ENCODE data around the gene MS4A6A. TPM values are rescaled to one million over a fixed set of nuclear protein-coding genes. Genes with fewer than 3 reads are reported as not detected.
"Not testable (repeated sequence)": the region's sequence is repeated elsewhere in the genome, so short reads cannot be mapped to it uniquely, and the experiment has no call there.

MS4A6A gene
- total RNA-seq, 1 donor from 2014 or later = 33.4 TPM

DNA sequence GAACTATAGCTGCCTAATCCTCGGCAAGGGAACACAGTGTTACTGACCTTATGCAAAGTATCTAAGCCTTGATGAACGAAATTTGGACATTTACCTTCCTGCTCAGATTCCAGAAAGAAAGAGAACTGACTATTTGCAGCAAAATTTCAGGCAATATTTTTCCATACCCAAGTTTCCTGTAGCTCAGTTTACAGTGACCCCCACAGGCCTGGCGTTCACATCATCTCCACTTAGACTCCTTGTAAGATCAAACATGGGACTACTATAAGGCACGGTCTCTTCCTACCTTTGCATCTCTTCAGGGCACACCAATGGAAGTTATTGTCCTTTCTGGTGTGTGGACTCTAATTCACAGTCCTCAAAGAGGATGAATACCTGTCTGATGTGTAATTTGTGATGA lies 21.1 kb downstream of the MS4A6A start:
- Histone ChIP-seq H3K9me3 (ENCODE audit: control insufficient read depth in 3 of 3, low read length in 3 of 3) (peaks cover 0 to 2% (median 0%) of the 10 kb centered on the region in 3 donors), H3K4me3 (ENCODE audit: low read length in 3 of 3) (no peak overlapping the region), H3K36me3 (ENCODE audit: control insufficient read depth in 3 of 3, insufficient read depth in 3 of 3, low read length in 3 of 3) (no peaks in the 10 kb centered on the region), H3K4me1 (ENCODE audit: control insufficient read depth in 3 of 3, insufficient read depth in 3 of 3, low read length in 3 of 3) (no peaks in the 10 kb centered on the region), H3K9ac (ENCODE audit: low read depth in 1 of 3, low read length in 3 of 3) (no peak overlapping the region), H3K27me3 (ENCODE audit: control insufficient read depth in 3 of 3, insufficient read depth in 3 of 3, low read length in 3 of 3) (no peaks in the 10 kb centered on the region), H3K27ac (ENCODE audit: low read depth, low read length) (no peak overlapping the region)

DNA sequence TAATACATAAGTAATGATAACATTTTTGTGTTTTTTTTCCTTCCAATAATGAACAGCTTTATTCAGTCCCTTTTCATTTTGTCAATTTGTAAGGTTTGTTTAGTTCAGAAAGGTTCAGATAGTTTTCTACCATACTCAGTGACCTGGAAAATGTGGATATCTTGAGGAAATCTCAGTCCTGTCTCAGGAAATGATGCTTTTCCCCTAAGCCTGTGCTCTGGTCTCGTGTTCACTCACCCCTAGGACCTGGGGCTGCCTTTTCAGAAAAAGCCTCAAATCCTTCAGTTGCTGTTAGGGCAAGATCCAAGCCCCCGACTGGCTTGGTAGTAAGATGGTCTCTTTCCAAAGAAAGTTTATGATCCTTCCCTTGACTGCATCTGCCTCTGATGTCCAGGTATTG lies 21.8 kb downstream of the MS4A6A start:
- H3K4me3 ChIP-seq (ENCODE audit: low read length in 3 of 3) = no peak overlapping the region
- H3K9me3 ChIP-seq (ENCODE audit: control insufficient read depth in 3 of 3, low read length in 3 of 3) = peaks cover 0 to 2% (median 0%) of the 10 kb centered on the region in 3 donors
- H3K27me3 ChIP-seq (ENCODE audit: control insufficient read depth in 3 of 3, insufficient read depth in 3 of 3, low read length in 3 of 3) = no peaks in the 10 kb centered on the region
- no peak overlapping the region for H3K27ac ChIP-seq (ENCODE audit: low read depth, low read length)
- H3K36me3 ChIP-seq (ENCODE audit: control insufficient read depth in 3 of 3, insufficient read depth in 3 of 3, low read length in 3 of 3) = no peaks in the 10 kb centered on the region
- H3K9ac ChIP-seq (ENCODE audit: low read depth in 1 of 3, low read length in 3 of 3) = no peak overlapping the region
- H3K4me1 ChIP-seq (ENCODE audit: control insufficient read depth in 3 of 3, insufficient read depth in 3 of 3, low read length in 3 of 3) = no peaks in the 10 kb centered on the region

DNA sequence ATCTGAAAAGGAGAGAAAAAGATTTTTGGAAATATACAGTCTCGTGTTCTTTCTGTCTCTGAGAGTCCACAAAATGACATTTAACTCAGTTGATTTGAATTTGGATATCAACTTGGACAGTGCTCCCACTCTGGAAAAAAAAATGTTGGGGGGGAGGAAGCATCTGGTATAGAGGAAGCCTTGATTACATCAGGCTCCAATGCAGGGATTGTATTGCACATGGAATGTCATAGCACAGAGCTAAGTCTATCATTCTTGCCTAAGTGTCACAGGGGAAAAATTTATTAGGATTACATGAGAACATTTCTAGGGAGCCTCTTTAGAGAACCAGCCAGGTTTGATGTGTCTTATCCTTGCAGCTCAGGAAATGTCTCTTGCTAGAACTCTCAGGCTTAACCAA lies 23.0 kb downstream of the MS4A6A start:
- Histone ChIP-seq H3K4me3 (ENCODE audit: low read length in 3 of 3) (no peak overlapping the region), H3K36me3 (ENCODE audit: control insufficient read depth in 3 of 3, insufficient read depth in 3 of 3, low read length in 3 of 3) (no peaks in the 10 kb centered on the region), H3K27ac (ENCODE audit: low read depth, low read length) (no peak overlapping the region), H3K4me1 (ENCODE audit: control insufficient read depth in 3 of 3, insufficient read depth in 3 of 3, low read length in 3 of 3) (no peaks in the 10 kb centered on the region), H3K9me3 (ENCODE audit: control insufficient read depth in 3 of 3, low read length in 3 of 3) (peaks cover 0 to 2% (median 0%) of the 10 kb centered on the region in 3 donors), H3K9ac (ENCODE audit: low read depth in 1 of 3, low read length in 3 of 3) (no peak overlapping the region), H3K27me3 (ENCODE audit: control insufficient read depth in 3 of 3, insufficient read depth in 3 of 3, low read length in 3 of 3) (no peaks in the 10 kb centered on the region)

DNA sequence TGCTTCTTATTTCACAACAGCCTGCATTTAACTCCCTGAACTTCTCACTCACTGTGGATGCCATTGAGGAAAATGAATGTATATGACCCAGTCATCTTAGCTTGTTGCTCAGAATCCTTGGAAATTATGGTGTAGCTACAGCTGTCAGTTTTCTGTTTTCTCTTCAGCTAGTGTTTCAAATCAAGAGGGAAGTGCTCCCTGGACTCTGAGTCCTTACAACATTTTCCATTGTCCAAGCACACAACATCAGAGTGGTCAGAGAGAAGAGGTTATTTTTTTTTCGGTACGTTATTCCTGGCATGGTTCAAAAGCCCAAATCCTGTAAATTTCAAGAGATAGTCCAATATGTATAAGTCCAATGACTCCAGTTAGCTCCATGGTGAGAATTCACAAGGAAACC lies 23.6 kb downstream of the MS4A6A start:
- Histone ChIP-seq H3K9ac (ENCODE audit: low read depth in 1 of 3, low read length in 3 of 3) (no peak overlapping the region), H3K4me3 (ENCODE audit: low read length in 3 of 3) (no peak overlapping the region), H3K27ac (ENCODE audit: low read depth, low read length) (no peak overlapping the region)

DNA sequence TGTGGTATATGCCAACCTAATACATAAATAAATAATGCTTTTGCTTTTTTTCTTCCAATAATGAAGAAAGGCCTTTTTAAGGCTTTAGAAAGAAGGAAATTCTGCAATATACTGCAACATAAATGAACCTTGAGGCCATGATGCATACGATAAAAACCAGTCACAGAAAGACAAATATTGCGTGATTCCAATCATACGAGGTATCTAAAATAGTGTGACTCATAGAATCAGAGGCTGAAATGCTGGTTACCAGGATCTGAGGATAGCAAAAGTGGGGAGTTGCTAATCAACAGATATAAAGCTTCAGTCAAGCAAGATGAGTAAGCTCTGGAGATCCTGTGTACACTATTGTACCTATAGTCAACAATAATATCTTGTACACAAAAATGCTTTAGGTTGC lies 24.2 kb downstream of the MS4A6A start:
- Histone ChIP-seq H3K36me3 (ENCODE audit: control insufficient read depth in 3 of 3, insufficient read depth in 3 of 3, low read length in 3 of 3) (no peaks in the 10 kb centered on the region), H3K9me3 (ENCODE audit: control insufficient read depth in 3 of 3, low read length in 3 of 3) (peaks cover 0 to under 1% (median 0%) of the 10 kb centered on the region in 3 donors), H3K4me1 (ENCODE audit: control insufficient read depth in 3 of 3, insufficient read depth in 3 of 3, low read length in 3 of 3) (no peaks in the 10 kb centered on the region), H3K4me3 (ENCODE audit: low read length in 3 of 3) (no peak overlapping the region), H3K27me3 (ENCODE audit: control insufficient read depth in 3 of 3, insufficient read depth in 3 of 3, low read length in 3 of 3) (no peaks in the 10 kb centered on the region), H3K27ac (ENCODE audit: low read depth, low read length) (no peak overlapping the region), H3K9ac (ENCODE audit: low read depth in 1 of 3, low read length in 3 of 3) (no peak overlapping the region)

More for the DNA sequence above, 23.6 kb downstream of the MS4A6A start:
- Histone ChIP-seq H3K9me3 (ENCODE audit: control insufficient read depth in 3 of 3, low read length in 3 of 3) (peaks cover 0 to 2% (median 0%) of the 10 kb centered on the region in 3 donors), H3K36me3 (ENCODE audit: control insufficient read depth in 3 of 3, insufficient read depth in 3 of 3, low read length in 3 of 3) (no peaks in the 10 kb centered on the region), H3K27me3 (ENCODE audit: control insufficient read depth in 3 of 3, insufficient read depth in 3 of 3, low read length in 3 of 3) (no peaks in the 10 kb centered on the region), H3K4me1 (ENCODE audit: control insufficient read depth in 3 of 3, insufficient read depth in 3 of 3, low read length in 3 of 3) (no peaks in the 10 kb centered on the region)

DNA sequence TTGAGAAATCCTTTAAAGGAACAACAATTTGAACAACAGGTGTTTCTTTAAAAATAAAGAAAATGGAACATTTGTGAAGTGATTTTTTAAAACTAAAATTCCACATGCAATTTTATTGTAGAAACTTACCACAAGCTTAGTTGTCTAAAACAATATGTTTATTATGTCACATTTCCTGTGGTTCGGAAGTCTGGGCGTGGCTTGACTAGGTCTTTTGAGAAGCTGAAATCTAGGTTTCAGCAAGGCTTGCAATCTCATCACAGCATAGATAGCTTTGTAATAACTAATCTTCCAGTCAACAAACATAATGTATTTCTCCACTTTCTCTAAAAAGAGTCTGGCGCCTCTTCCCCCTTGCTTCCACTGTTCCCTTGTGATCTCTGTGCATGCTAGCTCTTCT lies 27.0 kb downstream of the MS4A6A start:
- no peak overlapping the region for H3K27ac ChIP-seq (ENCODE audit: low read depth, low read length)

DNA sequence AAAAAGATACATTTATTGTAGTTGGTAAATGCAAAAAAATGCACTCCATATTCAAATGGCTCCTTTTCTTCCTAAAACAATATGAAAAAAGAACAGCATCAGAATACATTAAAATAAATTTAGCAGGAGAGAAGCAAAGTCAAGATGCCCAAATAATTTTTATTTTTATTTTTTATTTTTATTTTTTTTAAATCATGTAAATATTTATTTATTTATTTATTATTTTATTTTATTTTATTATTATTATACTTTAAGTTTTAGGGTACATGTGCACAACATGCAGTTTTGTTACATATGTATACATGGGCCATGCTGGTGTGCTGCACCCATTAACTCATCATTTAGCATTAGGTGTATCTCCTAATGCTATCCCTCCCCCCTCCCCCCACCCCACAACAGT lies 30.2 kb downstream of the MS4A6A start:
- H3K27me3 ChIP-seq (ENCODE audit: control insufficient read depth in 3 of 3, insufficient read depth in 3 of 3, low read length in 3 of 3); H3K9me3 ChIP-seq (ENCODE audit: control insufficient read depth in 3 of 3, low read length in 3 of 3); H3K4me1 ChIP-seq (ENCODE audit: control insufficient read depth in 3 of 3, insufficient read depth in 3 of 3, low read length in 3 of 3); H3K27ac ChIP-seq (ENCODE audit: low read depth, low read length); H3K36me3 ChIP-seq (ENCODE audit: control insufficient read depth in 3 of 3, insufficient read depth in 3 of 3, low read length in 3 of 3); H3K4me3 ChIP-seq (ENCODE audit: low read length in 3 of 3); H3K9ac ChIP-seq (ENCODE audit: low read depth in 1 of 3, low read length in 3 of 3): not testable (repeated sequence)

More for the DNA sequence above, 27.0 kb downstream of the MS4A6A start:
- H3K27me3 ChIP-seq (ENCODE audit: control insufficient read depth in 3 of 3, insufficient read depth in 3 of 3, low read length in 3 of 3) = no peaks in the 10 kb centered on the region
- no peaks in the 10 kb centered on the region for H3K4me1 ChIP-seq (ENCODE audit: control insufficient read depth in 3 of 3, insufficient read depth in 3 of 3, low read length in 3 of 3)
- H3K9ac ChIP-seq (ENCODE audit: low read depth in 1 of 3, low read length in 3 of 3) = no peak overlapping the region
- H3K36me3 ChIP-seq (ENCODE audit: control insufficient read depth in 3 of 3, insufficient read depth in 3 of 3, low read length in 3 of 3) = no peaks in the 10 kb centered on the region
- H3K4me3 ChIP-seq (ENCODE audit: low read length in 3 of 3) = no peak overlapping the region
- no peaks in the 10 kb centered on the region for H3K9me3 ChIP-seq (ENCODE audit: control insufficient read depth in 3 of 3, low read length in 3 of 3)

DNA sequence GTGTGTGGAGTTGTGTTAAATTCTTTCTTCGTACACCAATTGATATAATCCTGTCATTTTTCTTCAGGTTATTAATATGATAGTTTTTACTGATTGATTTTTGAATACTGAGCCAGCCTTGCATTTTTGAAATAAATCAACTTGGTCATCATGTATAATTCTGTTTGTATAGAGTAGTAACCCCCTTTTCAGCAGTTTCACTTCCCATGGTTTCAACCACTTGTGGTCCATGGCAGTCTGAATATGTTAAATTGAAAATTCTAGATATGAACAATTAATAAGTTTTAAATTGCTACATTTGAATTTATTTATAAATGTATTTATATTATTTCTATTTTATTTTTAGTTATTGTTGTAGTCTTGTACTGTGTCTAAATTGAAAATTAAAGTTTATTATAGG lies 32.6 kb downstream of the MS4A6A start:
- Histone ChIP-seq H3K36me3 (ENCODE audit: control insufficient read depth in 3 of 3, insufficient read depth in 3 of 3, low read length in 3 of 3) (no peaks in the 10 kb centered on the region), H3K27ac (ENCODE audit: low read depth, low read length) (no peak overlapping the region), H3K9me3 (ENCODE audit: control insufficient read depth in 3 of 3, low read length in 3 of 3) (no peaks in the 10 kb centered on the region), H3K4me1 (ENCODE audit: control insufficient read depth in 3 of 3, insufficient read depth in 3 of 3, low read length in 3 of 3) (no peaks in the 10 kb centered on the region), H3K27me3 (ENCODE audit: control insufficient read depth in 3 of 3, insufficient read depth in 3 of 3, low read length in 3 of 3) (no peaks in the 10 kb centered on the region), H3K9ac (ENCODE audit: low read depth in 1 of 3, low read length in 3 of 3) (no peak overlapping the region), H3K4me3 (ENCODE audit: low read length in 3 of 3) (no peak overlapping the region)

DNA sequence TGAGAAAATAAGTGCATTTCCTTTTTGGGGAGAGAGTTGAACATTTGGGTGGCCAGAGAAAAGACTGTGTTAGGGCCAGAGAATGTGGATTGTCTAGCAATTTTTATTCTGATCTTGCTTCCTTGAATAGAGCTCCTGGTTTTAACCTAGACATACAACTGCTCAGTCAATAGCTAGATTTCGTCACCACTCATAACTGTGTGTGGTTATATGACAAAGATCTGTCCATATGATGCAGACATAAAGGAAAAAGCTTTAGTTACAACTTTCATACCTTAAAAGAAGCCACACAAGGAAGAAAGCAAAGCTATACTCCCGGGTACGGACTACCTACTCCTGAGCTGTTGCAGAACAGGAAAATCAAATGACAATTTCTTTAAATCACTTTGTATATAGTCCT lies 37.2 kb downstream of the MS4A6A start:
- no peak overlapping the region for H3K4me3 ChIP-seq (ENCODE audit: low read length in 3 of 3)
- no peaks in the 10 kb centered on the region for H3K4me1 ChIP-seq (ENCODE audit: control insufficient read depth in 3 of 3, insufficient read depth in 3 of 3, low read length in 3 of 3)
- H3K9me3 ChIP-seq (ENCODE audit: control insufficient read depth in 3 of 3, low read length in 3 of 3) = no peaks in the 10 kb centered on the region
- no peaks in the 10 kb centered on the region for H3K36me3 ChIP-seq (ENCODE audit: control insufficient read depth in 3 of 3, insufficient read depth in 3 of 3, low read length in 3 of 3)
- no peaks in the 10 kb centered on the region for H3K27me3 ChIP-seq (ENCODE audit: control insufficient read depth in 3 of 3, insufficient read depth in 3 of 3, low read length in 3 of 3)
- H3K27ac ChIP-seq (ENCODE audit: low read depth, low read length) = no peak overlapping the region
- no peak overlapping the region for H3K9ac ChIP-seq (ENCODE audit: low read depth in 1 of 3, low read length in 3 of 3)

DNA sequence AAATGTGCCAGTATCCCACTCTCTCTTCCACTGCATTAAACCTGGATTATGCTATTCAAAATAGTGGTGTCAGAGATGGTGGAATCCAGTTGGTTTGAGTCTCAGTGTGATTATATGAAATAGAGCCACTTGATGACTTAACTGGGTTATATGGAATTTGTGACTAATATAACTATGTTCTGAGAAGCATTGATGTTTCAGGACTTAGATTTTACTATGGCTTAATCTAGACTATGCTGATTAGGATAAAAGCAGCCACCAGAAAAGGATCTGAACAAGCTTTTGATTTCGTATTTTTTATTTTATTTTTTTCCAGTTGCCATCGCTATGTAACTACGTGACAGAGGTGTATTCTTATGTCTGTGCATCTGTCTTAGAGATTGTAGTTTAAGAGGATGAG lies 39.1 kb downstream of the MS4A6A start:
- Histone ChIP-seq H3K27me3 (ENCODE audit: control insufficient read depth in 3 of 3, insufficient read depth in 3 of 3, low read length in 3 of 3) (no peaks in the 10 kb centered on the region), H3K27ac (ENCODE audit: low read depth, low read length) (no peak overlapping the region), H3K9me3 (ENCODE audit: control insufficient read depth in 3 of 3, low read length in 3 of 3) (no peaks in the 10 kb centered on the region), H3K9ac (ENCODE audit: low read depth in 1 of 3, low read length in 3 of 3) (no peak overlapping the region), H3K36me3 (ENCODE audit: control insufficient read depth in 3 of 3, insufficient read depth in 3 of 3, low read length in 3 of 3) (no peaks in the 10 kb centered on the region), H3K4me3 (ENCODE audit: low read length in 3 of 3) (no peak overlapping the region), H3K4me1 (ENCODE audit: control insufficient read depth in 3 of 3, insufficient read depth in 3 of 3, low read length in 3 of 3) (no peaks in the 10 kb centered on the region)

DNA sequence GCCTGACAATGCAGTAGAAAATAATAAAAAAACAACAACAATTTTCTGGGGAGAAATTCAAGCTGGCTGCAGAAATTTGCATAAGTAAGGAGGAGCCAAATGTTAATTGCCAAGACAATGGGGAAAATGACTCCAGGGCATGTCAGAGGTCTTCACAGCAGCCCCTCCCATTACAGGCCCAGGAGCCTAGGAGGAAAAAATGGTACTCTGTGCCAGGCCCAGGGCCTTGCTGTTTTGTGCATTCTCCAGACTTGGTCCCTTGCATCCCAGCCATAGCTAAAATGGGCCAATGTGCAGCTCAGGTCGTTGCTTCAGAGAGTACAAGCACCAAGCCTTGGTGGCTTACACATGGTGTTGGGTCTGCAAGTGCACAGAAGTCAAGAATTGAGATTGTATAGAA lies 49.0 kb downstream of the MS4A6A start:
- peaks cover 2 to 5% (median 4%) of the 10 kb centered on the region in 3 donors for H3K9me3 ChIP-seq (ENCODE audit: control insufficient read depth in 3 of 3, low read length in 3 of 3)
- H3K4me3 ChIP-seq (ENCODE audit: low read length in 3 of 3) = no peak overlapping the region
- H3K9ac ChIP-seq (ENCODE audit: low read depth in 1 of 3, low read length in 3 of 3) = no peak overlapping the region
- no peaks in the 10 kb centered on the region for H3K36me3 ChIP-seq (ENCODE audit: control insufficient read depth in 3 of 3, insufficient read depth in 3 of 3, low read length in 3 of 3)
- H3K27me3 ChIP-seq (ENCODE audit: control insufficient read depth in 3 of 3, insufficient read depth in 3 of 3, low read length in 3 of 3) = no peaks in the 10 kb centered on the region
- no peaks in the 10 kb centered on the region for H3K4me1 ChIP-seq (ENCODE audit: control insufficient read depth in 3 of 3, insufficient read depth in 3 of 3, low read length in 3 of 3)
- no peak overlapping the region for H3K27ac ChIP-seq (ENCODE audit: low read depth, low read length)
